Suprapubic skin (tissue), 3 donors: ENCODE results near the gene CFAP77.

Source experiments
- POLR2AphosphoS5 ChIP-seq, 3 donors: sonication (generic); formaldehyde crosslinking; IDR thresholded peaks; one replicate each; pipeline ENCODE4 v1.6.1; 2017; ENCODE audit warnings: antibody characterized with exemption in 3 of 3
- TF ChIP-seq, protein P1 (sequence below), 2 donors: fragments of 200-600 bp in 1 of 2; fragments of 450-650 bp in 1 of 2; sonication (generic) in 1 of 2; IDR thresholded peaks; one replicate each; pipeline ENCODE4 v1.5.1; 2016 to 2019; ENCODE audit warnings: antibody characterized with exemption in 2 of 2, mild to moderate bottlenecking in 1 of 2, moderate library complexity in 1 of 2

DNA sequence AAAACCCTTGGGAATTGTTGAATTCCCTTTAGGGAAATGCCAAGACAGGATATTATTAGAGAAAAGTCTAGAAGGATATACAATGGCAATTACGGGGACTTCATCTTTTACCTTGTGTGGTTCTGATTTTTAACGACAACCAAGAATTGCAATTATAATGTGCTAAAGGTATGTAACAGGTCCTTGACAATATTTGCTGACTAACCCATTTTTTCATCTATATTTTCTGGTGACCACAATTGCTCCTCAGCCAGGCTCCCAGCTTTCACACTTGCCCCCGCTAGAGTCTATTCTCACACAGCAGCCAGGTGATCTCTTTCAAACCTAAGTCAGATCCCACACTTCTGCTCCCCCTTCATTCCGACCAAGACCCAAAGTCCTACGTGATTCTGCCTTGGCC lies 206.7 kb downstream of the CFAP77 start:
- TF ChIP-seq, protein P1, sequence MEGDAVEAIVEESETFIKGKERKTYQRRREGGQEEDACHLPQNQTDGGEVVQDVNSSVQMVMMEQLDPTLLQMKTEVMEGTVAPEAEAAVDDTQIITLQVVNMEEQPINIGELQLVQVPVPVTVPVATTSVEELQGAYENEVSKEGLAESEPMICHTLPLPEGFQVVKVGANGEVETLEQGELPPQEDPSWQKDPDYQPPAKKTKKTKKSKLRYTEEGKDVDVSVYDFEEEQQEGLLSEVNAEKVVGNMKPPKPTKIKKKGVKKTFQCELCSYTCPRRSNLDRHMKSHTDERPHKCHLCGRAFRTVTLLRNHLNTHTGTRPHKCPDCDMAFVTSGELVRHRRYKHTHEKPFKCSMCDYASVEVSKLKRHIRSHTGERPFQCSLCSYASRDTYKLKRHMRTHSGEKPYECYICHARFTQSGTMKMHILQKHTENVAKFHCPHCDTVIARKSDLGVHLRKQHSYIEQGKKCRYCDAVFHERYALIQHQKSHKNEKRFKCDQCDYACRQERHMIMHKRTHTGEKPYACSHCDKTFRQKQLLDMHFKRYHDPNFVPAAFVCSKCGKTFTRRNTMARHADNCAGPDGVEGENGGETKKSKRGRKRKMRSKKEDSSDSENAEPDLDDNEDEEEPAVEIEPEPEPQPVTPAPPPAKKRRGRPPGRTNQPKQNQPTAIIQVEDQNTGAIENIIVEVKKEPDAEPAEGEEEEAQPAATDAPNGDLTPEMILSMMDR (IDR thresholded peaks at IDR 0.05): no peak
- TF ChIP-seq POLR2AphosphoS5 (IDR thresholded peaks at IDR 0.05): no peak
